ENCODE data around the gene SLC25A18. TPM values are rescaled to one million over a fixed set of nuclear protein-coding genes. Genes with fewer than 3 reads are reported as not detected.

SLC25A18 gene
- total and polyA plus RNA-seq, 2 of the 8 experiments (the other 6 are each of a cell fraction or from before 2014, with no cell fraction given), result 2.8 to 2.9 TPM

- CTCF ChIA-PET (ENCODE audit: partially characterized antibody), result interaction anchor here (0.7 kb wide), 1 partner anchor 201 kb away, joined by 4 read pairs; no protein-coding TSS in a partner anchor
- no peak for DNase-seq (ENCODE audit: low read depth in 1 of 2, low spot score in 2 of 2)
- TF ChIP-seq TEAD4 (IDR thresholded peaks at IDR 0.05; ENCODE audit: low read depth, low read length), result no peak
- no peak for TF ChIP-seq BACH1 (IDR thresholded peaks at IDR 0.05; ENCODE audit: low read length)
- no peak for TF ChIP-seq KDM5A (IDR thresholded peaks at IDR 0.05; ENCODE audit: low read length)
- TF ChIP-seq, protein P1, sequence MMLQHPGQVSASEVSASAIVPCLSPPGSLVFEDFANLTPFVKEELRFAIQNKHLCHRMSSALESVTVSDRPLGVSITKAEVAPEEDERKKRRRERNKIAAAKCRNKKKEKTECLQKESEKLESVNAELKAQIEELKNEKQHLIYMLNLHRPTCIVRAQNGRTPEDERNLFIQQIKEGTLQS (IDR thresholded peaks at IDR 0.05; ENCODE audit: insufficient read depth, low read depth, low read length), result no peak
- TF ChIP-seq HDAC2 (IDR thresholded peaks at IDR 0.05; ENCODE audit: borderline replicate concordance in 1 of 2, low read depth in 2 of 2, low read length in 2 of 2), result no peak
- no peak for TF ChIP-seq JUND (IDR thresholded peaks at IDR 0.05; ENCODE audit: low read length)
- no peak for TF ChIP-seq ZNF274 (IDR thresholded peaks at IDR 0.05; ENCODE audit: borderline replicate concordance, extremely low read depth, low read length)
- TF ChIP-seq CTBP2 (IDR thresholded peaks at IDR 0.05; ENCODE audit: borderline replicate concordance, insufficient read depth, insufficient read length, low read length), result no peak
- no peak for TF ChIP-seq RNF2 (IDR thresholded peaks at IDR 0.05; ENCODE audit: borderline replicate concordance, low read depth, low read length, missing control alignments, poor library complexity, severe bottlenecking)
- no peak for TF ChIP-seq POU5F1 (IDR thresholded peaks at IDR 0.05; ENCODE audit: low read depth, low read length)
- no peak for TF ChIP-seq RBBP5 (IDR thresholded peaks at IDR 0.05; ENCODE audit: borderline replicate concordance, low read depth, low read length)
- TF ChIP-seq SP2 (IDR thresholded peaks at IDR 0.05; ENCODE audit: low read length), result no peak
- TF ChIP-seq SIN3A (conservative IDR thresholded peaks at IDR 0.05 in 1 of 2, IDR thresholded peaks at IDR 0.05 in 1 of 2; ENCODE audit: low read depth in 1 of 2, low read length in 2 of 2), result no peak
Observed at GRCh38 chr22:17541476-17541875, 21.8 kb upstream of the SLC25A18 start.

More at GRCh38 chr22:17541476-17541875, 21.8 kb upstream of the SLC25A18 start:
- H3K36me3 ChIP-seq (ENCODE audit: control insufficient read depth in 2 of 4, insufficient read depth in 4 of 4, low read length in 3 of 4), result peaks cover 29 to 81% (median 46%) of the 10 kb centered on the region in 4 experiments
- no peak overlapping the region for H2BK15ac ChIP-seq (ENCODE audit: low read length)
- H4K8ac ChIP-seq (ENCODE audit: extremely low read depth, insufficient read depth, low read length), result no peak overlapping the region; the same call in 1 of the 2 replicates
- H2AK5ac ChIP-seq (ENCODE audit: low read depth, low read length), result no peak overlapping the region
- no peak overlapping the region for H4K5ac ChIP-seq (ENCODE audit: insufficient read length, low read depth, low read length)
- no peaks in the 10 kb centered on the region for H3K27me3 ChIP-seq (replicated peaks in 1 of 4; ENCODE audit: control insufficient read depth in 3 of 4, extremely low read depth in 1 of 4, insufficient read depth in 3 of 4, low read length in 3 of 4)
- no peak overlapping the region for H3K23ac ChIP-seq (ENCODE audit: insufficient read length)
- H3K14ac ChIP-seq (ENCODE audit: insufficient read length), result no peak overlapping the region
- no peaks in the 10 kb centered on the region; the same call in 1 of the 2 replicates for H3K79me1 ChIP-seq (ENCODE audit: low read depth, low read length)
- H3K4me3 ChIP-seq (ENCODE audit: extremely low read depth in 1 of 4, insufficient read depth in 2 of 4, low read depth in 3 of 4, low read length in 4 of 4), result no peak overlapping the region
- no peak overlapping the region for H3K4ac ChIP-seq (replicated peaks; ENCODE audit: insufficient read length, low read depth, low read length)
- H2BK120ac ChIP-seq (replicated peaks; ENCODE audit: low read depth, low read length), result no peak overlapping the region
- no peak overlapping the region for H4K91ac ChIP-seq (replicated peaks; ENCODE audit: insufficient read length, low read length)
- no peak overlapping the region for H3K56ac ChIP-seq (replicated peaks; ENCODE audit: insufficient read length, low read depth, low read length)
- H3K79me2 ChIP-seq (ENCODE audit: control insufficient read depth in 1 of 2, insufficient read depth in 2 of 2, low read length in 2 of 2), result peaks cover 0 to 5% of the 10 kb centered on the region in 2 experiments; a peak in 1 of 4 replicates
- peaks cover 0 to 2% of the 10 kb centered on the region in 2 experiments for H4K20me1 ChIP-seq (replicated peaks in 1 of 2; ENCODE audit: control insufficient read depth in 1 of 2, insufficient read depth in 2 of 2, low read length in 2 of 2)
- H2AFZ ChIP-seq (ENCODE audit: low read length), result no peak overlapping the region
- H3K23me2 ChIP-seq (ENCODE audit: low read depth, low read length), result no peaks in the 10 kb centered on the region; the same call in 1 of the 2 replicates
- H3K9me3 ChIP-seq (ENCODE audit: insufficient read depth in 2 of 2, low read depth in 1 of 2, low read length in 1 of 2), result no peaks in the 10 kb centered on the region
- POLR2A ChIA-PET (ENCODE audit: partially characterized antibody), result no interaction called here
- FAIRE-seq, result no peak
- H2BK20ac ChIP-seq (ENCODE audit: low read length), result no peak overlapping the region
- H2BK5ac ChIP-seq (ENCODE audit: low read depth, low read length), result no peak overlapping the region
- H3K4me1 ChIP-seq (replicated peaks in 1 of 4; ENCODE audit: control insufficient read depth in 3 of 4, insufficient read depth in 4 of 4, low read length in 3 of 4), result peaks cover 0 to 7% (median 3%) of the 10 kb centered on the region in 4 experiments; a peak in 2 of 7 replicates
- no peak overlapping the region for H3K4me2 ChIP-seq (ENCODE audit: insufficient read depth in 1 of 2, low read depth in 2 of 2, low read length in 2 of 2)
- H3K27ac ChIP-seq (ENCODE audit: low read depth, low read length), result no peak overlapping the region
- no peak overlapping the region for H2BK12ac ChIP-seq (ENCODE audit: low read depth, low read length)
- H3K9ac ChIP-seq (replicated peaks in 1 of 4; ENCODE audit: extremely low read depth in 1 of 4, low read depth in 3 of 4, low read length in 3 of 4), result no peak overlapping the region
- no peak overlapping the region for H3K18ac ChIP-seq (ENCODE audit: extremely low read depth, low read length)
- 92% methylated on average over 7 of the region's 7 CpGs; no CpG with 5 or more reads in 1 of the 2 experiments for WGBS, 2 experiments (ENCODE audit: extremely low coverage in 1 of 2, insufficient coverage in 1 of 2, insufficient read length in 1 of 2, insufficient replicate concordance in 2 of 2, low coverage in 1 of 2, low lambda C conversion rate in 2 of 2, missing lambda C conversion rate in 1 of 2)
